HG03108 (cell line): ENCODE results near the gene ASB18.

Experiments used
- ATAC-seq: cut with Tn5 transposase; IDR thresholded peaks from one replicate; pipeline ENCODE4 v1.9.1; 2021; ENCODE audit warnings: moderate library complexity; ENCODE audit not compliant: unreplicated experiment

ASB18 gene

GRCh38 chr2:236176951-236177350 is 87.3 kb downstream of the ASB18 start:
- ATAC-seq, result no peak

- no peak for ATAC-seq
Measured at GRCh38 chr2:236176417-236176816, 87.8 kb downstream of the ASB18 start.

- ATAC-seq, result no peak
Measured at GRCh38 chr2:236175548-236176150, 88.6 kb downstream of the ASB18 start.

DNA sequence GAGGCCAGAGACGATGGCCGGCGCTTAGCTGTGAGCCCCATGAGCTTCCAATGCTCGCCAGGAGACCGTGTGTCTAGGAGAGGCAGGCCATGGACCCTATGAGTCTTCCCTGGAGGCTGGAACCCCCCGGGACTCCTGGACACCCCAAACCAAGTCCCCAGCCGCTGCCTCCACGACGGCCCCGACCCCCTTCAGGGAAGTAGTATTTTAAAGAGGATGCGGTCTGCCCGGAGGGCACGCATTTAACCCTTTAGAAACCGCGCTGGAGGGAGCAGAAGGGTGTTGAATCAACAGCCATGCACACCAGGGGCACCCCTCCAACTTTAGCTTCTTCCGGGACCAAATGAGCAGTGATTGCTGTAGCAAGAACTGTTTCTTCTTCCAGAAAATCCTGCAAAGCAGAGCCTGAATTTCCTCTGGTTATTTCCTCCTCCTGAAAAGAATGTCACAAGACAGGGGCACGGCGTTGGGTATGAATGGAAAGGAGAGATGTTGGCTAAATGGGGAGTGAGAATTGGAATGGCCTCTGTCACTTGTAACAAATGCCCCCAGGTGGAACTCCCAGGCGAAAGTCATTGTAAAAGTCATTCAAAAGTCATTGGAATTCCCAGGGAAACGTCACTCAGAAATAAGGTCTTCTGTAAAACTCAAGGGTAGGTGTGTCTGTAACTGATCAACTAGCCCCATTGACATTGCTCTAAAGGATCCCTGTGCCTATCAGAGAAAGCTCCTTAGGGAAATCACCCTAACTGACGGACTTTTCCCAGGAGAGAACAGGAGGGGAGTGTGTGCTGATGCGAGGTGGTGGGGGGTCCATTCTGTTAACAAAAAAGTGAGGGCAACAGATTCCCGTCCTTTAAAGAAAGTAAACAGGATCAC is 90.2 kb downstream of the ASB18 start:
- no peak for ATAC-seq

- ATAC-seq, result no peak
Measured at GRCh38 chr2:236173036-236173728, 91.0 kb downstream of the ASB18 start.

- no peak for ATAC-seq
Measured at GRCh38 chr2:236172255-236173035, 91.8 kb downstream of the ASB18 start.

- ATAC-seq, result no peak
Measured at GRCh38 chr2:236171680-236172254, 92.4 kb downstream of the ASB18 start.

DNA sequence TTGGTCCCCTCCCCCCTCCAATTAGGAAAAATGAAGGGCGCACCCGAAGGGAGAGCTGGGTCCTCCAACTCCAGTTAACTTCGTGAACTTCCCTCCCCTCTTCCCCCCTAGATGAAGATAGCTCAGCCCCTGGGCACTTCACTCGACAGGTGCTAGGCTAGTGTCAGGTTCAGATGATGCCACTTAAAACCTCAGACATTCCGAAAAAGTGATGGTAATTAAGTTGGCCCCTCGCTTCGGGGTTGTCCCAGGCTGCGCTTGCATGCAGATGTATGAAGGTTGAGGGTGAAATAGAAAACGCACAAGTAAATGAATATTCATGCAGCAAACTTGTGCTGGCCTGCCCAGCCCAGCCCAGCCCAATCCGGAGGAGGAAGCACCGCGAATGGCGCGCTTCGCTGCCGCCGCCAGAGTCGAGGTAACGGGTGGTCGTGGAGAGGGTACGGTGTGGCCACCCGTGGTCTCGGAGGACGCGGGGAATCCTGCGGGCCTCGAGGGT is 93.0 kb downstream of the ASB18 start:
- no peak for ATAC-seq

DNA sequence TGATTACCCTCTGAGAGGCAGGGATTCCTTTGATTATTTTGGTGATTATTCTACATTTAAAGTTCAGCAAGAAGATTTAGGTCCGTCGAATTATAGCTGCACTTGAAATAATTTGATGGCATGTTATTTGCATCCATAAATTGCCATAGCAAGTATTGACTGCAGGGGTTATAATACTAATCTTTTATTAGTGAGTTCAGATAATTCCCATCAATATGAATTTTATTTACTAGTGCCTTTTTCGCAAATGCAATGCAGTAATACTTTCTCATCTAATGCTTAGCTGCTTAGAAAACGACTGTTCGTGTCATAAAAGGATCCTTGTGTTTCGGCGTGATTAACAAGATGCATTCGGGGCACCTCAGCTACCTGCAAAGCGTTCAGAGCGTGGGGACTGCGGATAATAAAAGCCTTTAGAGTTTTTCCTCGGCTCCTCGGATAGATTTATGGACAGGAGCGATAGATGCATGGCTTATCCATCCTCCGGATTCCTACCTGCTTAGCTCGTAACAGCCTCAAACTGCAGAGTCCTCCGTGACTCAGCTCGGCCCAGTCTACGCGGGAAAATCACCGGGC is 93.5 kb downstream of the ASB18 start:
- no peak for ATAC-seq

DNA sequence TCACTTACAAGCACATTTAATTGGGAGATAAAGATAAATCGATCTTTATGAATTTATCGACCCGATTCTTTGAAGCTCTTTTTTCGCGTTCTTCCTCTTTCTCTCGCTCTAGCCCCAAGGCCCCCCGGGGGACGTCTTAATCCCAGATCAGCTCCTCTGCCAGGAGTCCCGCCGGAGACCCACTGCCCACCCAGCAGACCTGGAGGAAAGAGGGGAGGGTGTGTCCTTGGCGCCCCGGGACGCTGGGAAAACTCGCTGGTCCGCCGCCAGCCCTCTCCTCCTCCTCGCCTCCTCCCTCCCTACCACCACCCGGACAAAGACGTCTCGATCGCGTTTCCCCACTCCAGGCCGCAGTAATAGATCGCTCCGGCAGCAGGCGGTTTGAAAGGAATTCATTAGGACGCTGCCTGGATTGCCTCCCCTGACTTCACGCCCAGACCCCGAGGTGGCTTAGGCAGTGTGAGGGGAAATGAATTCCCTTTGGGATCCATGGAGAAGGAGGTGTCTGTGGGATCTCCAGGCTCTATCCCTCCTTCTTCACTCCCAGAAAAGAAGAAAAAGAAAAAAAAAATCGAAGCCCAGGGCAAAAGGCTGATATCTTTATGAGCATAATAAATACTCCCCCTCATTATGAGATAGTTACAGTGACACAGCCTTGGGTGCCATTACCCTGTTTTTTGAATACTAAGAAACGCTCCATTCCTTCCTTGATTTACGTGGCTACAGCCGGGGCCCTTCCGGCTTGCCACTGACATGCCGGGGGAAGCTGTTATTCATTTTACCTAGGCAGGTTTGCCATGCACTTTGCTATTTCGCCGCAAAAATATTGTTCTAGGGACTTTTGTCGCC is 94.2 kb downstream of the ASB18 start:
- ATAC-seq, result no peak

DNA sequence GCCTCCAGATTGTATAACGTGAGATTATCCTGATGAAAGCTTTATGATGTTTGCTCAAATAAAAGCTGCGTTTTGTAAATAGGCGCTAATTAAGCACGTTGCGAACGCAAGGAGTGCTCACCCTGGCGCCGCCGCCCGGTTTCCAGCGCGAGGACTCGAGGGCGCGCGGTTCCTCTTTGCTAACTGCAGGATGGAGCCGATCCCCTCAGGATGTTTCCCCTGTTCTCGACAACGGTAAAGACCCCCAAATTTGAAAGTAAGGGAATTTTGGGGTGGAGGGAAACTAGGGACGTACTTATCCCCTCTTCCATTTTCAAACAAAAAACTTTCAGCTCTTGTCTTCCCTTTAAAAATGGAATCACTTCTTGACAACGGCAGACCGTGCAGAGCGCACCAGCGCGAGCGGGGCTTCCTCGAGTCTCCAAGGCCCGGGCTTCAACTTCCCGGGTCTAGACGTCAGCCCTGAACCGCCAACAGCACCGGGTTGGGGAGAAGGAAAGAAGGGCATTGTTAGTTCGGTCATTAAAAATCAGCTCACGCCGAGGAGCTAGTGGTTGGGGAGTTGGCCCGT is 95.0 kb downstream of the ASB18 start:
- no peak for ATAC-seq

DNA sequence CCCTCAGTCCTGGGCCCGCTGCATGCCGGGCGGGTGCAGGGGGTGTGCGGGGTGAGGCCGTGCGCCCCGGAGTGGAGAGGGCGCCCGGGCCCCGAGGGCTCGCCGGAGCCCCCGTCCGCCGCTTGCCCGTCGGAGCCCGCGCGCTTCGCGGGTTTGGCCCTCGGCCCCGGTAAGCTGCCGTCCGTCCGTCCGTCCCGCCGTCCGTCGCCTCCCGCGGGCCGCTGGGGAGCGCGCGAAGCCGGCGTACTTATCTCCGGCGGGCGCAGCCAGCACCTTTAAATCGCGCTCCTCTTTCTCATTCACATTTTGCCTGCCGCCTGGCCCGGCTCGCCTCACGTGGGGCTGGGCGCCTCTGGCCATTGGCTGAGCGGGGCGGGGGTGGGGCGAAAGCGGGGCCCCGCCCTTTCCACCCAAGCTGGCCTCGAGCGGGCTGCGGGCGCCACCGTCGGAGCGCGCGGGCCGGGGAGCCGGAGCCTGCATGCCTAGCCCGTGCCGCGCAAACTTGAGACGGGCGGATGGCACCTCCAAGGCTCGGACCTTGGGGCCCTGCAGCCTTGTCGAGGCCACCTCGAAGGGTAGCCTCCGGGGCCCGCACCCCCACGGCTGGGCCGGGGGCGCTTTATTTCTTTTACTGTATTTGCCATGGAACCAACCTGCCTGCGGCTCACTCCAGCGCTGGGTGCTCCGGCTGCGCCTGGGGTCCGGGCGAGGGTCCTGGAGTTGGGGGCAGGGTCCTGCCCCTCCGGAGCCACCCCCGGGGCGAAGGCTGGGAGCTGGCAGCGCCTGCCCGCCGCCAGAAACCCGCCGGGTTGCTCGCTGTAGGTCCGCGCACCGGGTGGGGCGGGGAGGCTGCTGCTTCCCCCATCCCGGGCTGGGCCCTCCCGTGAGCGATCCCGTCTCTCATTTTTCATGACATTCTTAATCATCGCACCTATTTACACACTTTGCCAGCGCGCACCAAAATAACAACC is 95.8 kb downstream of the ASB18 start, which contains the start of gene GBX2:
GBX2 (minus strand) TSS at position 277 of the 971 bp plus-strand sequence. CDS start 415 bp downstream, outside the sequence.
- no peak for ATAC-seq

GRCh38 chr2:236167297-236168109 is 96.7 kb downstream of the ASB18 start:
- no peak for ATAC-seq

DNA sequence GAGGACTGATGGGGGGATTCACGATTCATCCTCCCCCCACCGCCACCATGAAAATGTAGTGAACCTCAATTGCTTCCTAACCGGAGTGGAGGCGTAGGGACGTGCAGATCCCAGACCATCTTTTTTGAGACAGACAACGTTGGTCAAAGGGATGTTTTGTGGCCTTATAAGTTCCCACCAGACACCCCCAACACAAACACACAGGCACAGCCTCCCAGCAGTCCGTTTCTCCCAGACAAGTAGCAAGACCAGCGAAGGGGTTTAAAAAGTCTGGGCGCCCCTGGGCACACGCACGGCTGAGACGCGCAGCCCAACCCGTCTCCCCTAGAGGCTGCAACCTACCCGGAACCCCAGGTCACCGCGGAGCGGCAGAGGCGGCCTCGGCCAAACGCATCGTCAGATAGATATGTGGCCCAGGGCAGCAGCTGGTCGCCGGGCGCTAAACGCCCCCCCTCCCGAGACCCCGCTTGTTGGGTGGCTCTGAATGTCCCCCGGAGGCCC is 97.4 kb downstream of the ASB18 start:
- ATAC-seq, result no peak

DNA sequence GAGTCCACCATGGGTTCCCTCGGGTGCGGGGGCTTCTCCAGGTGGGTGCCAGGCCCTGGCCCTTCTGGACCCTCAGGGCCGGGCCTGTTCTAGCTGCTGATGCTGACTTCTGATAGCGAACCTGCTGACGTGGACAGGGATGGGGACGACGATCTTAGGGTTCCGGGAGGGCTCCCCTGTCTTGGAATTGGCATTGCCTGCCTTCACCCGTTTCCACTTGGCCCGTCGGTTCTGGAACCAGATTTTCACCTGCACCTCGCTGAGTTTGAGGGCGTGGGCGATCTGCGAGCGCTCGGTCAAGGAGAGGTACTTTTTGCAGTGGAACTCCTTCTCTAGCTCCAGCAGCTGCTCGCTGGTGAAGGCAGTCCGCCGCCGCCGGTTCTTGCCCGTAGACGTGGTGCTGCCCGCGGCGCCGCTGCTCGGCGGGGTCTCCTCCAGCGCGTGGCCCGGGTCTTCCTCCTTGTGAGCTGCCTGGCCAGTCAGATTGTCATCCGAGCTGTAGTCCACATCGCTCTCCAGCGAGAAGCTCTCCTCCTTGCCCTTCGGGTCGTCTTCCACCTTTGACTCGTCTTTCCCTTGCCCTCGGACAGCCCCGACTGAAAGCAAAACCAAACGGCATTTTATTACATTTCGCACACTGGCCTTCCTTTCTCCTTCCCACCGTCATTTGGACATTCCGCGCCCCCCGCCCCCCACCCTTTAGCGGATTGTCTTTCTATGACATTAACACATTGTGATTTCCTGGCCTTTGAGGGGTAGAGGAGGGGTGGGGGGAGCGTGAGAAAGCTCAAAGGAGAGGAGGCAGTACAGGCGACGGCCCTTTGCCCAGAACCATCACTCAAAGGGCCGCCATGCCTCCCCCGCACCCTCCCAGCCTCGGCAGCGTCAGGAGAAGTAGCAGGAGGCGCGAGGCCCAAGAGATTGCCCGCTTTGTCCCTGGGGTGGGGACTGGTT is 98.1 kb downstream of the ASB18 start:
- no peak for ATAC-seq
